Measurements from ENCODE around the gene SV2C. TPM values are rescaled to one million over a fixed set of nuclear protein-coding genes. Genes with fewer than 3 reads are reported as not detected.
"Not testable (repeated sequence)": the region's sequence is repeated elsewhere in the genome, so short reads cannot be mapped to it uniquely, and the experiment has no call there.

SV2C gene
- total and polyA plus RNA-seq, 10 of the 15 experiments (the other 5 are each of a cell fraction or from before 2014, with no cell fraction given), result under 0.01 to 1.1 (median 0.63) TPM

DNA sequence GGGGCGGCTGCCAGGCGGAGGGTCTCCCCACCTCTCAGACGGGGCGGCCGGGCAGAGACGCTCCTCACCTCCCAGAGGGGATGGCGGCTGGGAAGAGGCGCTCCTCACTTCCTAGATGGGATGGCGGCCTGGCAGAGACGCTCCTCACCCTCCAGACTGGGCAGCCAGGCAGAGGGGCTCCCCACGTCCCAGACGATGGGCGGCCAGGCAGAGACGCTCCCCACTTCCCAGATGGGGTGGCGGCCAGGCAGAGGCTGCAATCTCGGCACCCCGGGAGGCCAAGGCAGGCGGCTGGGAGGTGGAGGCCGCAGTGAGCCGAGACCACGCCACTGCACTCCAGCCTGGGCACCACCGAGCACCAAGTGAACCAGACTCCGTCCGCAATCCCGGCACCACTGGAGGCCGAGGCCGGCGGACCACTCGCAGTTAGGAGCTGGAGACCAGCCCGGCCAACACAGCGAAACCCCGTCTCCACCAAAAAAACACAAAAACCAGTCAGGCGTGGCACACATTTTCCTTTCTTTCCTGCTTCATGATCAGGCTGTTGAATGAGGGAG is 253.1 kb downstream of the SV2C start:
- H3K27me3 ChIP-seq (replicated peaks in 1 of 2; ENCODE audit: control insufficient read depth in 2 of 2, insufficient read depth in 2 of 2, low read length in 1 of 2); in situ Hi-C loops (cut with MboI); H3K4me1 ChIP-seq (ENCODE audit: control insufficient read depth, insufficient read depth, low read length); H3K4me2 ChIP-seq (ENCODE audit: control insufficient read depth, insufficient read depth); H4K20me1 ChIP-seq (ENCODE audit: control insufficient read depth, insufficient read depth); H3K27ac ChIP-seq (ENCODE audit: control insufficient read depth, insufficient read depth); H3K79me2 ChIP-seq (ENCODE audit: control insufficient read depth, insufficient read depth, low read length); H3K4me3 ChIP-seq; POLR2A ChIA-PET; SMC1A ChIA-PET (ENCODE audit: uncharacterized antibody, unreplicated experiment); DNase-seq (ENCODE audit: low read depth, low spot score); H3K9ac ChIP-seq (ENCODE audit: control insufficient read depth, insufficient read depth, low read length); ATAC-seq; FAIRE-seq; RAD21 ChIA-PET (ENCODE audit: unreplicated experiment); H3K36me3 ChIP-seq (ENCODE audit: control insufficient read depth in 2 of 2, insufficient read depth in 2 of 2, low read length in 1 of 2); H3K9me3 ChIP-seq (replicated peaks; ENCODE audit: control insufficient read depth, insufficient read depth, low read length); BruUV-seq (replicated peaks); H2AFZ ChIP-seq (ENCODE audit: control insufficient read depth, low read depth, low read length): not testable (repeated sequence)
- intact Hi-C loops (cut with micrococcal nuclease; ENCODE audit: unreplicated experiment), result loop anchor here (5.0 to 10.0 kb wide), 2 partner anchors 66 to 248 kb away; partner anchors contain the start of gene IQGAP2
- CTCF ChIA-PET, result interaction anchor here (1.7 kb wide), 1 partner anchor 247 kb away, joined by 6 read pairs; no protein-coding TSS in a partner anchor
- 93% methylated on average over 18 of the region's 33 CpGs for WGBS (ENCODE audit: insufficient coverage, insufficient replicate concordance, low lambda C conversion rate, missing lambda C conversion rate)

DNA sequence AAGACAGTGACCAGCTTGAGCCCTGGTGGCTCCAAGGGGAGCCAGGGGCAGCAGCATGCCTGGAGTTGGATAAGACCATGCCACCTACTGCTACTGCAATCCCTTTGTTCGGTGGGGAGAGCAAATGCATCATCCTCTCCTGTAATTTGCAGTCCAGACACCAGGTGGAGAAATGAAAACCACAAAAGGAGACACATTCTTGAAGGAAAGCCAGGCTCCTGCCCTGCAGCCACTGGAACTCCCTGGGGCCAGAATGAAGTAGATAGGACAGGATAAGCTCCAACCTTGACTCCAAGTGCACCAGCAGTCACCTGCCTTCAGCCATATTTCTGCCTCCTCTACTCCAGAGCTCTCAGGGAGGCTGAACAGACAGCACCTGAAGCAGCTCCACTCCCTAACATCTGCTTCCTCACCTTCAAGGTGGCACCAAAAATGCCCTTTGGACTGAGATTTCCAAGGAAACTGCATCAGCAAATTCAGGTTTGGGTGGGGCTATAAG is 254.8 kb downstream of the SV2C start:
- ATAC-seq, result peak; percentile 86
- TF ChIP-seq CBFB (IDR thresholded peaks at IDR 0.05; ENCODE audit: low read depth) (peak; percentile 76; the same call in 1 of the 2 replicates), FOS (IDR thresholded peaks at IDR 0.05; ENCODE audit: borderline replicate concordance, extremely low read depth, insufficient read length) (no peak), JUND (IDR thresholded peaks at IDR 0.05; ENCODE audit: low read depth, low read length) (no peak), HDAC2 (IDR thresholded peaks at IDR 0.05) (no peak), RAD21 (IDR thresholded peaks at IDR 0.05; ENCODE audit: insufficient read depth, low read depth, low read length) (peak; percentile 52), RUNX3 (IDR thresholded peaks at IDR 0.05; ENCODE audit: low read length) (peak; percentile 94), SMC3 (IDR thresholded peaks at IDR 0.05; ENCODE audit: borderline replicate concordance, low read length) (peak; percentile 76), ZNF622 (IDR thresholded peaks at IDR 0.05) (no peak)
- TF ChIP-seq, protein P1, sequence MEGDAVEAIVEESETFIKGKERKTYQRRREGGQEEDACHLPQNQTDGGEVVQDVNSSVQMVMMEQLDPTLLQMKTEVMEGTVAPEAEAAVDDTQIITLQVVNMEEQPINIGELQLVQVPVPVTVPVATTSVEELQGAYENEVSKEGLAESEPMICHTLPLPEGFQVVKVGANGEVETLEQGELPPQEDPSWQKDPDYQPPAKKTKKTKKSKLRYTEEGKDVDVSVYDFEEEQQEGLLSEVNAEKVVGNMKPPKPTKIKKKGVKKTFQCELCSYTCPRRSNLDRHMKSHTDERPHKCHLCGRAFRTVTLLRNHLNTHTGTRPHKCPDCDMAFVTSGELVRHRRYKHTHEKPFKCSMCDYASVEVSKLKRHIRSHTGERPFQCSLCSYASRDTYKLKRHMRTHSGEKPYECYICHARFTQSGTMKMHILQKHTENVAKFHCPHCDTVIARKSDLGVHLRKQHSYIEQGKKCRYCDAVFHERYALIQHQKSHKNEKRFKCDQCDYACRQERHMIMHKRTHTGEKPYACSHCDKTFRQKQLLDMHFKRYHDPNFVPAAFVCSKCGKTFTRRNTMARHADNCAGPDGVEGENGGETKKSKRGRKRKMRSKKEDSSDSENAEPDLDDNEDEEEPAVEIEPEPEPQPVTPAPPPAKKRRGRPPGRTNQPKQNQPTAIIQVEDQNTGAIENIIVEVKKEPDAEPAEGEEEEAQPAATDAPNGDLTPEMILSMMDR (IDR thresholded peaks at IDR 0.05 in 2 of 3, conservative IDR thresholded peaks at IDR 0.05 in 1 of 3; ENCODE audit: control insufficient read depth in 2 of 3, extremely low read depth in 1 of 3, insufficient read depth in 1 of 3, low read depth in 3 of 3, low read length in 3 of 3), result peak; percentile 47 to 62 (median 57); a peak in 5 of 6 replicates
- TF ChIP-seq, protein P2, sequence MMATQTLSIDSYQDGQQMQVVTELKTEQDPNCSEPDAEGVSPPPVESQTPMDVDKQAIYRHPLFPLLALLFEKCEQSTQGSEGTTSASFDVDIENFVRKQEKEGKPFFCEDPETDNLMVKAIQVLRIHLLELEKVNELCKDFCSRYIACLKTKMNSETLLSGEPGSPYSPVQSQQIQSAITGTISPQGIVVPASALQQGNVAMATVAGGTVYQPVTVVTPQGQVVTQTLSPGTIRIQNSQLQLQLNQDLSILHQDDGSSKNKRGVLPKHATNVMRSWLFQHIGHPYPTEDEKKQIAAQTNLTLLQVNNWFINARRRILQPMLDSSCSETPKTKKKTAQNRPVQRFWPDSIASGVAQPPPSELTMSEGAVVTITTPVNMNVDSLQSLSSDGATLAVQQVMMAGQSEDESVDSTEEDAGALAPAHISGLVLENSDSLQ (IDR thresholded peaks at IDR 0.05), result no peak
- peak; percentile 71 for FAIRE-seq
- in situ Hi-C loops (cut with MboI) (no loop called here), intact Hi-C loops (cut with micrococcal nuclease; ENCODE audit: unreplicated experiment) (loop anchor here (1.0 to 10.0 kb wide), 3 partner anchors 64 to 247 kb away; partner anchors contain the start of gene IQGAP2)
- H3K4me1 ChIP-seq (ENCODE audit: control insufficient read depth, insufficient read depth, low read length), result no peaks in the 10 kb centered on the region
- ChIA-PET CTCF (interaction anchor here (0.7 to 1.4 kb wide), 5 partner anchors 14 to 437 kb away, joined by 3 to 20 read pairs (median 4); no protein-coding TSS in a partner anchor), RAD21 (ENCODE audit: unreplicated experiment) (interaction anchor here (0.8 to 1.0 kb wide), 2 partner anchors 64 to 245 kb away, joined by 3 to 5 read pairs; no protein-coding TSS in a partner anchor), POLR2A (no interaction called here), SMC1A (ENCODE audit: uncharacterized antibody, unreplicated experiment) (interaction anchor here (0.9 to 1.7 kb wide), 2 partner anchors 9 to 245 kb away, joined by 3 to 12 read pairs; no protein-coding TSS in a partner anchor)
- H3K36me3 ChIP-seq (ENCODE audit: control insufficient read depth in 2 of 2, insufficient read depth in 2 of 2, low read length in 1 of 2), result no peaks in the 10 kb centered on the region
- H3K27ac ChIP-seq (ENCODE audit: control insufficient read depth, insufficient read depth), result no peak overlapping the region
- no peak overlapping the region for H3K4me3 ChIP-seq
- no peak overlapping the region for H2AFZ ChIP-seq (ENCODE audit: control insufficient read depth, low read depth, low read length)
- peak; percentile 24 for DNase-seq (ENCODE audit: low read depth, low spot score)
- H3K9me3 ChIP-seq (replicated peaks; ENCODE audit: control insufficient read depth, insufficient read depth, low read length), result no peaks in the 10 kb centered on the region
- H3K9ac ChIP-seq (ENCODE audit: control insufficient read depth, insufficient read depth, low read length), result no peak overlapping the region
- H3K79me2 ChIP-seq (ENCODE audit: control insufficient read depth, insufficient read depth, low read length), result no peaks in the 10 kb centered on the region
- H3K27me3 ChIP-seq (replicated peaks in 1 of 2; ENCODE audit: control insufficient read depth in 2 of 2, insufficient read depth in 2 of 2, low read length in 1 of 2), result no peaks in the 10 kb centered on the region
- H4K20me1 ChIP-seq (ENCODE audit: control insufficient read depth, insufficient read depth), result no peaks in the 10 kb centered on the region
- no TSS peak for BruUV-seq (replicated peaks)
- WGBS (ENCODE audit: insufficient coverage, insufficient replicate concordance, low lambda C conversion rate, missing lambda C conversion rate), result 8% methylated on average over 1 of the region's 1 CpG
- H3K4me2 ChIP-seq (ENCODE audit: control insufficient read depth, insufficient read depth), result no peak overlapping the region
